Subcutaneous adipose tissue (tissue), 4 donors: ENCODE data around the gene S1PR4. TPM values are rescaled to one million over a fixed set of nuclear protein-coding genes. Genes with fewer than 3 reads are reported as not detected.

Experiments
- total RNA-seq, 4 donors: library from RNA; depleted of rRNA; stranded (reverse); fragments of >200 nt; gene quantifications; one replicate each; pipeline ENCODE4 v1.1.0, GENCODE V29; 2016
- TF ChIP-seq, protein P1 (sequence below): fragments of 450-650 bp; IDR thresholded peaks from one replicate; pipeline ENCODE4 v1.5.1; 2016; ENCODE audit warnings: low read depth, mild to moderate bottlenecking, control low read depth, antibody characterized with exemption, moderate library complexity

Gene S1PR4
- total RNA-seq, 4 donors from 2014 or later, result 0.49 to 4.9 (median 3.1) TPM

DNA sequence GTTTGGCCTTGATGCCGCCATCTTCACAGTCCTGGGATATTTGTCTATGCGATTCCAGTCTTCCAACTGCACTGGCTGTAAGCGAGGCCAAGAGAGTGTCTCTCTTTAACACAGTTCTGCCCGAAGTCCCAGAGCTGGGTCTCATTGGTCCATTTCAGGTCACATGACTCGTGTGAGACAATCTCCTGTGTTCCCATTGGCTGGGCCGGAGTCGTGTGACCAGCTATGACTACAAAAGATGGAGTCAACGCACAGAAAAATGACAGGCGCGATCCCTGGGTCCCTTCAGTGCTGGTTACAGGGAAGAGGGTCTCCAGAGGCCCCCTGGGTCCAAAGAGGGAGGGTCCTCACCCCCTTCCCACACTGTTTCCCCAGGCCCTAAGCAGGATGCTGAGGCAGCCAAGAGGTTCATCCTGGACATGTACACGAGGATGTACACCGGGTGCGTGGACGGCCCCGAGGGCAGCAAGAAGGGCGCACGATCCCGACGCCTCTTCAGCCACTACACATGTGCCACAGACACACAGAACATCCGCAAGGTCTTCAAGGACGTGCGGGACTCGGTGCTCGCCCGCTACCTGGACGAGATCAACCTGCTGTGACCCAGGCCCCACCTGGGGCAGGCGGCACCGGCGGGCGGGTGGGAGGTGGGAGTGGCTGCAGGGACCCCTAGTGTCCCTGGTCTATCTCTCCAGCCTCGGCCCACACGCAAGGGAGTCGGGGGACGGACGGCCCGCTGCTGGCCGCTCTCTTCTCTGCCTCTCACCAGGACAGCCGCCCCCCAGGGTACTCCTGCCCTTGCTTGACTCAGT lies 15.9 kb upstream of the S1PR4 start:
- TF ChIP-seq, protein P1, sequence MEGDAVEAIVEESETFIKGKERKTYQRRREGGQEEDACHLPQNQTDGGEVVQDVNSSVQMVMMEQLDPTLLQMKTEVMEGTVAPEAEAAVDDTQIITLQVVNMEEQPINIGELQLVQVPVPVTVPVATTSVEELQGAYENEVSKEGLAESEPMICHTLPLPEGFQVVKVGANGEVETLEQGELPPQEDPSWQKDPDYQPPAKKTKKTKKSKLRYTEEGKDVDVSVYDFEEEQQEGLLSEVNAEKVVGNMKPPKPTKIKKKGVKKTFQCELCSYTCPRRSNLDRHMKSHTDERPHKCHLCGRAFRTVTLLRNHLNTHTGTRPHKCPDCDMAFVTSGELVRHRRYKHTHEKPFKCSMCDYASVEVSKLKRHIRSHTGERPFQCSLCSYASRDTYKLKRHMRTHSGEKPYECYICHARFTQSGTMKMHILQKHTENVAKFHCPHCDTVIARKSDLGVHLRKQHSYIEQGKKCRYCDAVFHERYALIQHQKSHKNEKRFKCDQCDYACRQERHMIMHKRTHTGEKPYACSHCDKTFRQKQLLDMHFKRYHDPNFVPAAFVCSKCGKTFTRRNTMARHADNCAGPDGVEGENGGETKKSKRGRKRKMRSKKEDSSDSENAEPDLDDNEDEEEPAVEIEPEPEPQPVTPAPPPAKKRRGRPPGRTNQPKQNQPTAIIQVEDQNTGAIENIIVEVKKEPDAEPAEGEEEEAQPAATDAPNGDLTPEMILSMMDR, result no peak

DNA sequence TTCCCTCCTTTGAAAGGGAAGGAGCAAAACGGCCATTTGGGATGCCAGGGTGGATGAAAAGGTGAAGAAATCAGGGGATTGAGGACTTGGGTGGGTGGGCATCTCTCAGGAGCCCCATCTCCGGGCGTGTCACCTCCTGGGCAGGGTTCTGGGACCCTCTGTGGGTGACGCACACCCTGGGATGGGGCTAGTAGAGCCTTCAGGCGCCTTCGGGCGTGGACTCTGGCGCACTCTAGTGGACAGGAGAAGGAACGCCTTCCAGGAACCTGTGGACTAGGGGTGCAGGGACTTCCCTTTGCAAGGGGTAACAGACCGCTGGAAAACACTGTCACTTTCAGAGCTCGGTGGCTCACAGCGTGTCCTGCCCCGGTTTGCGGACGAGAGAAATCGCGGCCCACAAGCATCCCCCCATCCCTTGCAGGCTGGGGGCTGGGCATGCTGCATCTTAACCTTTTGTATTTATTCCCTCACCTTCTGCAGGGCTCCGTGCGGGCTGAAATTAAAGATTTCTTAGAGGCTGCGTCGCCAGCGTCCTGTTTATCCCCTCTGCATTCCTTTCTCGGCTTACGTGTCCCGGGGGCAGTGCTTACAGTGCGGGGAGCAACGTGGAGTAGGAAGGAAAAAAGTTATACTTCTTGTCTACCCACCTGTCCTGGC lies 15.2 kb upstream of the S1PR4 start:
- TF ChIP-seq, protein P1, result no peak

DNA sequence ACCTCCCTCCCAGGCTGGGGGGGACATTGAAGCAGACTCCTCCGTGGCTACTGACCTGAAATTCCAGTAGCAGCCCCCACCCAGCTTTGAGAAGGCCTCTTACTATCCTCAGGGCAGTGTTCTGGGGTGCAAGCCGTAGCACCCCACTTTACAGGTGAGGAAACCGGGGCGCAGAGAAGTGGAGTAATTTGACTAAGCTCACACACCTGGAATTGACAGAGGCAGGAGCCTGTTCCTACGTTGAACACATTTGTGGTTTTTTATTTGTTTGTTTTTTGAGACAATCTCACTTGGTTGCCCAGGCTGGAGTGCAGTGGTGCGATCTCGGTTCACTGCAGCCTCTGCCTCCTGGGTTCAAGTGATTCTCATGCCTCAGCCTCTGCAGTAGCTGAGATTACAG lies 14.6 kb upstream of the S1PR4 start:
- TF ChIP-seq, protein P1, result no peak

DNA sequence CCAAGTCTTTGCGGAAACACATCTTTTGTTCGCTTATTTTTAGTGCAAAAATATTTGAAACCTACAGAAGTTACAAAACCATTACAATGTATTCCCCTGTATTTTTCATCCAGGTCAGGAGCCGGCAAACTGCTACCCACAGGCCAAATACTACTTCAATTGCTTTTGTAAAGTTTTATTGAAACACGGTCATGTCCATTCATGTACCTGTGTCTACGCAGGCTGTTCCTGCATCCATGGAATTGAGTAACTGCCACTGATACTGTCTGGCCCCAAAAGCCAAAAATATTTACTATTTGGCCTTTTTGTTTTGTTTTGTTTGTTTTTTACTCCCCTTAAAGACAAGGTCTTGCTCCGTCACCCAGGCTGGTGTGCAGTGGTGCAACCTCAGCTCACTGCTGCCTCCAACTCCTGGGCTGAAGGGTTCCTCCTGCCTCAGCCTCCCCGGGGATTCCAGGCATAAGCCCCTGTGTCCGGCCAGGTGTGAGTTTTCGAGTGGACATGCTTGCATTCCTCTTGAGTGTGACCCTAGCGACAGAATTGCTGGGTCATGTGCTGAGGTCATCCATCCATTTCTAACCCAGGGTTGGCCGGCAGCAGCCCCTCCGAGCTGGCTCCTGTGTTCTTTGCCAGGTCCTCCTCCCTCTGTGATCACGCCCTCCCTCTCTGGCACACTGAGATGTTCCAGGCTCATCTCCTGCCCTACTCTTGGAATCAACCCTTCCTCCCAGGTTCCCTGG lies 10.9 kb upstream of the S1PR4 start:
- TF ChIP-seq, protein P1, result no peak

DNA sequence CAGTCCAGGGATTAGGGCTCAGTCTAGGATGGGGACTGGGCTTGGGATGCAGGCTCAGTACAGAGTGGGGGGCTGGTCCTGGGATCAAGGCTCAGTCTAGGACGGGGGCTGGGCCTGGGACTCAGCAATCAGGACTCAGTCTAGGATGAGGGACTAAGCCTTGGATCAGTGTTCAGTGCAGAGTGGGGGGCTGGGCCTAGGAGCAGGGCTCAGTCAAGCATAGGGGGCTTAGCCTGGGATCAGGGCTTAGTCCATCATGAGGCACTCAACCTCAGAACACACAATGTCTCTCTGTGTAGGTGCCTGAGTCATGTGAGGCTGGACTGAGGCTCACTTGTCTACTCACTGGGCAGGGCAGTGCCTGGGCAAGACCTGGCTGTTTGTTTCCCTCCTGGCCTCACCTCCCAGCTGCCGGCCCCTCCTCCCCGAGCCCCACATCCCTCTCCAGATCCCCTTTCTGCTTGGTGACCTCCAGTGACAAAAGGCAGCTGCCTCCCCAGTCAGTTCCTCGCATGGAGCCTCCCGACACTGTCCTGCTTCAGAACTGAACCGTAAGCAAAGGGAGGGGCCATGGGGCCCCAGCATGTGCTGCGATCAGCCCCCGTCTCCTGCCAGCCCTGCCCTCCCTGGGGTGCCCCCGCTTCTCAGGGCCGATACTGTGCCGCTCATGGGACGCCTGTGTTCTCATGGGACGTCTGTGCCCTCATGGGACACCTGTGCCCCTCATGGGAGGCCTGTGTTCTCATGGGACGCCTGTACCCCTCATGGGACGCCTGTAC lies 6.5 kb upstream of the S1PR4 start:
- TF ChIP-seq, protein P1, result no peak

DNA sequence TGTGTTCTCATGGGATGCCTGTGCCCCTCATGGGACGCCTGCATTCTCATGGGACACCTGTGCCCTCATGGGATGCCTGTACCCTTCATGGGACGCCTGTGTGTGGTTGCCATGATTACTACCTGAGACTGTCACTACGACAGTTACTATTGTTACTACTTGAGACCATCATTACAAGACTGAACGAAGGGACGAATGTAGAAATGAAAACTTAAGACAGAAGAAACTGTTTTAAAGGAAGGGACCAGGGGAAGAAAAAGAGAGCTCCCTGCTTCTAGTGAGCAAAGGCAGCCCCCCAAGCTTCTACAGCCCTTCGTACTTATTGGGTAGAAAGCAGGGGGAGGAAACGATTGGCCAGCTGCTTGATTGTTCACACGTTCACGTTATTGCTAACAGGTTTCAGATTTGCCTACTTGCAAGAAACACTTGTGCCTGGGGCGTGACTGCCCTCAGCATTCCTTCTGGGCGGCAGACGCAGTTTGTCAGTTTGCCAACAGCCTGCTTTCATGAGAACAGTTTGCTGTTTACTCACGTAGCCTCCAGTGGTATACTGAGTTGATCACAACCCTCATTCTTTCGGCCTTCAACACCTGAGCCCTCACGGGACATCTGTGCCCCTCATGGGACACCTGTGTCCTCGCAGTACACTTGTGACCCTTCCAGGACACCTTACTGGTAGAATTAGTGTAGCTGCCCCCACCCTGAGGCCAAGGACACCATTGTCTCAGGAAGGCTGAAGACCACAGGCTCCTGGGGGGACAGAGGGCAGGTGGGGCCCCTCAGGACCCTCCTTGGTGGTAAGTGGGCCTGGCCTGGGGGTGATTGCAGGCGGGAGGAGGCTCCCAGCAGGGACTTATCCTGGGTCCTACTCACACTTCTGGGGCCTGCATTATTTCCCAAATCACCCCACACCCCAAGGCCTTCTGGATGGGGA lies 2.5 kb upstream of the S1PR4 start:
- TF ChIP-seq, protein P1, result no peak
